Renal cortex interstitium (tissue), 11 donors: ENCODE measurements around the gene LUC7L2. TPM values are rescaled to one million over a fixed set of nuclear protein-coding genes. Genes with fewer than 3 reads are reported as not detected.
"Not testable (repeated sequence)": the region's sequence is repeated elsewhere in the genome, so short reads cannot be mapped to it uniquely, and the experiment has no call there.

ENCODE experiments used
- DNase-seq, 11 donors: peaks; one replicate each; pipeline ENCODE4 v3.0.0-alpha.2; 2013; ENCODE audit warnings: low read depth in 9 of 11, low spot score in 4 of 11; ENCODE audit errors: extremely low read depth in 1 of 11
- polyA plus RNA-seq, 3 donors: library from polyadenylated mRNA; unstranded; fragments of 120-200 nt; gene quantifications; one replicate each; pipeline ENCODE4 v1.2.1, GENCODE V29; 2013; ENCODE audit not compliant: insufficient read length in 3 of 3

Gene LUC7L2
- polyA plus RNA-seq, 3 donors, result 118 to 182 (median 151) TPM

- not testable (repeated sequence) for DNase-seq
Observed at GRCh38 chr7:139463421-139463820, 103.7 kb downstream of the LUC7L2 start.

DNA sequence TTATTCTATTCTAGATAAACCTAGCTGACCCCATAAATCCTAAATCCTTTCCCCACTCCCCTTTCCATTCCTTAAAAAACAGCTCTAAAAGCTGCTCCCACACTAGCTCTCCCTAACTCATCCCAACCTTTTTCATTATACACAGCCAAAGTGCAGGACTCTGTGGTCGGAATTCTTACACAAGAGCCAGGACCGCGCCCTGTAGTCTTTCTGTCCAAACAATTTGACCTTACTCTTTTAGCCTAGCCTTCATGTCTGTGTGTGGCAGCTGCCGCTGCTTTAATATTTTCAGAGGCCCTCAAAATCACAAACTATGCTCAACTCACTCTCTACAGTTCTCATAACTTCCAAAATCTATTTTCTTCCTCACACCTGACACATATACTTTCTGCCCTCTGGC is 104.8 kb downstream of the LUC7L2 start:
- not testable (repeated sequence) for DNase-seq

DNA sequence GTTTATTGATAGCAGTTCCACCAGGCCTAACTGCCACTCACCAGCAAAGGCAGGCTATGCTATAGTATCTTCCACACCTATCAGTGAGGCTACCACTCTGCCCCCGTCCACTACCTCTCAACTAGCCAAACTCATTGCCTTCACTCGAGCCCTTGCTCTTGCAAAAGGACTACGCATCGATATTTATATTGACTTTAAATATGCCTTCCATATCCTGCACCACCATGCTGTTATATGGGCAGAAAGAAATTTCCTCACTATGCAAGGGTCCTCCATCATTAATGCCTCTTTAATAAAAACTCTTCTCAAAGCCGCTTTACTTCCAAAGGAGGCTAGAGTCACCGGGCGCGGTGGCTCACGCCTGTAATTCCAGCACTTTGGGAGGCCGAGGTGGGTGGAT is 105.4 kb downstream of the LUC7L2 start:
- not testable (repeated sequence) for DNase-seq

DNA sequence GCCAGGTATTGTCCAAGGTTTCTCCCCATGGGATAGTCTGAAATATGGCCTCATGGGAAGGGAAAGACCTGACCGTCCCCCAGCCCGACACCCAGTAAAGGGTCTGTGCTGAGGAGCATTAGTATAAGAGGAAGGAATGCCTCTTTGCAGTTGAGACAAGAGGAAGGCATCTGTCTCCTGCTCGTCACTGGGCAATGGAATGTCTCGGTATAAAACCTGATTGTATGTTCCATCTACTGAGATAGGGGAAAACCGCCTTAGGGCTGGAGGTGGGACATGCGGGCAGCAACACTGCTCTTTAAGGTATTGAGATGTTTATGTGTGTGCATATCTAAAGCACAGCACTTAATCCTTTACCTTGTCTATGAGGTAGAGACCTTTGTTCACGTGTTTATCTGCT is 108.0 kb downstream of the LUC7L2 start:
- DNase-seq, result not testable (repeated sequence)

DNA sequence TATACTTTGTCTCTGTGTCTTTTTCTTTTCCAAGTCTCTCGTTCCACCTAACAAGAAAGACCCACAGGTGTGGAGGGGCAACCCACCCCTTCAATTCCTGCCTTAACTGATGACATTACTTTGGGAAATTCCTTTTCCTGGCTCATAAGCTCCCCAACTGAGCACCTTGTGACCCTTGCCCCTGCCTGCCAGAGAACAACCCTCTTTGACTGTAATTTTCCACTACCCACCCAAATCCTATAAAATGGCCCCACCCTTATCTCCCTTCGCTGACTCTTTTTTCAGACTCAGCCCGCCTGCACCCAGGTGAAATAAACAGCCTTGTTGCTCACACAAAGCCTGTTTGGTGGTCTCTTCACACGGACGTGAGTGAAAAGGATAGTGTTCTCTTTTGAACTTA is 108.6 kb downstream of the LUC7L2 start:
- not testable (repeated sequence) for DNase-seq

- DNase-seq, result no peak
Observed at GRCh38 chr7:139471740-139472353, 112.2 kb downstream of the LUC7L2 start.

Other genes starting within 250 kb of the LUC7L2 start
- gene UBN2, start 128.7 kb upstream of the LUC7L2 start, polyA plus RNA-seq, result 10 to 100 TPM; 13.7 to 23.4 (median 16.5) TPM
- 10 to 100 TPM; 22.8 to 27.2 (median 26.8) TPM for gene FMC1, start 18.6 kb upstream of the LUC7L2 start, polyA plus RNA-seq
- gene KLRG2, start 123.8 kb downstream of the LUC7L2 start, polyA plus RNA-seq, result 1 to 10 TPM in 2 of 3 donors, under 1 TPM in 1; 0.51 to 2.0 (median 1.1) TPM
- gene CLEC2L, start 163.8 kb downstream of the LUC7L2 start, polyA plus RNA-seq, result 1 to 10 TPM in 2 of 3 donors, under 1 TPM in 1; 1.00 to 1.3 (median 1.0) TPM